ENCODE measurements around the gene USP13. TPM values are rescaled to one million over a fixed set of nuclear protein-coding genes. Genes with fewer than 3 reads are reported as not detected.

The USP13 gene
- total RNA-seq, 1 experiment from 2014 or later = 14.2 TPM

- Histone ChIP-seq H3K27me3 (replicated peaks) (no peaks in the 10 kb centered on the region), H3K9me3 (replicated peaks) (no peaks in the 10 kb centered on the region), H3K36me3 (peaks cover 22% of the 10 kb centered on the region), H3K4me1 (replicated peaks) (peaks cover 32% of the 10 kb centered on the region), H3K4me3 (no peak overlapping the region), H3K27ac (no peak overlapping the region)
- no peak for DNase-seq (ENCODE audit: low read depth in 1 of 2, low spot score in 2 of 2)
These were observed 66.4 kb downstream of the USP13 start for GRCh38 chr3:179719048-179719734.

- no peaks in the 10 kb centered on the region for H3K9me3 ChIP-seq (replicated peaks)
- no peak overlapping the region for H3K4me3 ChIP-seq
- no peak overlapping the region for H3K27ac ChIP-seq
- H3K27me3 ChIP-seq (replicated peaks) = no peaks in the 10 kb centered on the region
- peaks cover 22% of the 10 kb centered on the region for H3K4me1 ChIP-seq (replicated peaks)
- H3K36me3 ChIP-seq = peaks cover 22% of the 10 kb centered on the region
- DNase-seq (ENCODE audit: low read depth in 1 of 2, low spot score in 2 of 2) = no peak
These were observed 67.4 kb downstream of the USP13 start for GRCh38 chr3:179720196-179720595.

- no peak for DNase-seq (ENCODE audit: low read depth in 1 of 2, low spot score in 2 of 2)
- H3K36me3 ChIP-seq = peaks cover 22% of the 10 kb centered on the region
- no peaks in the 10 kb centered on the region for H3K4me1 ChIP-seq (replicated peaks)
- no peaks in the 10 kb centered on the region for H3K9me3 ChIP-seq (replicated peaks)
- H3K27me3 ChIP-seq (replicated peaks) = no peaks in the 10 kb centered on the region
- no peak overlapping the region for H3K4me3 ChIP-seq
- no peak overlapping the region for H3K27ac ChIP-seq
These were observed 70.8 kb downstream of the USP13 start for GRCh38 chr3:179723617-179724016.

GRCh38 chr3:179726075-179726699 lies 73.3 kb downstream of the USP13 start:
- no peaks in the 10 kb centered on the region for H3K9me3 ChIP-seq (replicated peaks)

GRCh38 chr3:179729086-179729485 lies 76.2 kb downstream of the USP13 start:
- H3K4me3 ChIP-seq = no peak overlapping the region
- H3K4me1 ChIP-seq (replicated peaks) = no peaks in the 10 kb centered on the region; the same call in 1 of the 2 replicates
- H3K27me3 ChIP-seq (replicated peaks) = no peaks in the 10 kb centered on the region
- no peak for DNase-seq (ENCODE audit: low read depth in 1 of 2, low spot score in 2 of 2)
- H3K9me3 ChIP-seq (replicated peaks) = no peaks in the 10 kb centered on the region
- no peak overlapping the region for H3K27ac ChIP-seq
- H3K36me3 ChIP-seq = peaks cover 24% of the 10 kb centered on the region

More at GRCh38 chr3:179726075-179726699, 73.3 kb downstream of the USP13 start:
- DNase-seq (ENCODE audit: low read depth in 1 of 2, low spot score in 2 of 2) = no peak
- Histone ChIP-seq H3K27ac (no peak overlapping the region), H3K4me1 (replicated peaks) (no peaks in the 10 kb centered on the region), H3K27me3 (replicated peaks) (no peaks in the 10 kb centered on the region), H3K4me3 (no peak overlapping the region), H3K36me3 (peaks cover 32% of the 10 kb centered on the region)

GRCh38 chr3:179729981-179730380 lies 77.1 kb downstream of the USP13 start:
- H3K27ac ChIP-seq = no peak overlapping the region
- no peaks in the 10 kb centered on the region for H3K9me3 ChIP-seq (replicated peaks)
- peaks cover 24% of the 10 kb centered on the region for H3K36me3 ChIP-seq
- H3K4me3 ChIP-seq = no peak overlapping the region
- H3K27me3 ChIP-seq (replicated peaks) = no peaks in the 10 kb centered on the region
- no peak for DNase-seq (ENCODE audit: low read depth in 1 of 2, low spot score in 2 of 2)
- peaks cover 6% of the 10 kb centered on the region for H3K4me1 ChIP-seq (replicated peaks)

- DNase-seq (ENCODE audit: low read depth in 1 of 2, low spot score in 2 of 2) = no peak
- Histone ChIP-seq H3K27me3 (replicated peaks) (no peaks in the 10 kb centered on the region), H3K4me1 (replicated peaks) (peaks cover 6% of the 10 kb centered on the region), H3K4me3 (no peak overlapping the region), H3K27ac (no peak overlapping the region), H3K36me3 (peaks cover 24% of the 10 kb centered on the region), H3K9me3 (replicated peaks) (no peaks in the 10 kb centered on the region)
These were observed 77.7 kb downstream of the USP13 start for GRCh38 chr3:179730506-179730905.

GRCh38 chr3:179731544-179731943 lies 78.7 kb downstream of the USP13 start:
- Histone ChIP-seq H3K27me3 (replicated peaks) (no peaks in the 10 kb centered on the region), H3K4me1 (replicated peaks) (peaks cover 6% of the 10 kb centered on the region), H3K4me3 (no peak overlapping the region), H3K9me3 (replicated peaks) (no peaks in the 10 kb centered on the region), H3K36me3 (peaks cover 27% of the 10 kb centered on the region), H3K27ac (no peak overlapping the region)
- no peak for DNase-seq (ENCODE audit: low read depth in 1 of 2, low spot score in 2 of 2)

- Histone ChIP-seq H3K4me3 (no peak overlapping the region), H3K4me1 (replicated peaks) (peaks cover 6% of the 10 kb centered on the region), H3K27ac (no peak overlapping the region), H3K27me3 (replicated peaks) (no peaks in the 10 kb centered on the region), H3K9me3 (replicated peaks) (no peaks in the 10 kb centered on the region), H3K36me3 (peaks cover 27% of the 10 kb centered on the region)
- no peak for DNase-seq (ENCODE audit: low read depth in 1 of 2, low spot score in 2 of 2)
These were observed 80.0 kb downstream of the USP13 start for GRCh38 chr3:179732661-179733348.

GRCh38 chr3:179733797-179734196 lies 81.0 kb downstream of the USP13 start:
- Histone ChIP-seq H3K27ac (no peak overlapping the region), H3K4me1 (replicated peaks) (peaks cover 6% of the 10 kb centered on the region), H3K36me3 (peaks cover 33% of the 10 kb centered on the region), H3K27me3 (replicated peaks) (no peaks in the 10 kb centered on the region), H3K9me3 (replicated peaks) (no peaks in the 10 kb centered on the region), H3K4me3 (no peak overlapping the region)
- no peak for DNase-seq (ENCODE audit: low read depth in 1 of 2, low spot score in 2 of 2)

- H3K27me3 ChIP-seq (replicated peaks) = no peaks in the 10 kb centered on the region
- H3K27ac ChIP-seq = no peak overlapping the region
- no peak overlapping the region for H3K4me3 ChIP-seq
- H3K9me3 ChIP-seq (replicated peaks) = no peaks in the 10 kb centered on the region
- DNase-seq (ENCODE audit: low read depth in 1 of 2, low spot score in 2 of 2) = no peak
- peaks cover 8% of the 10 kb centered on the region for H3K4me1 ChIP-seq (replicated peaks)
- peaks cover 33% of the 10 kb centered on the region for H3K36me3 ChIP-seq
These were observed 81.8 kb downstream of the USP13 start for GRCh38 chr3:179734497-179735281.

- peaks cover 28% of the 10 kb centered on the region for H3K36me3 ChIP-seq
- DNase-seq (ENCODE audit: low read depth in 1 of 2, low spot score in 2 of 2) = no peak
- no peaks in the 10 kb centered on the region for H3K9me3 ChIP-seq (replicated peaks)
- no peak overlapping the region for H3K27ac ChIP-seq
- H3K4me3 ChIP-seq = no peak overlapping the region
- H3K4me1 ChIP-seq (replicated peaks) = peaks cover 9% of the 10 kb centered on the region
- H3K27me3 ChIP-seq (replicated peaks) = no peaks in the 10 kb centered on the region
These were observed 82.5 kb downstream of the USP13 start for GRCh38 chr3:179735321-179735720.

- Histone ChIP-seq H3K27ac (no peak overlapping the region), H3K9me3 (replicated peaks) (no peaks in the 10 kb centered on the region), H3K36me3 (peaks cover 28% of the 10 kb centered on the region), H3K4me1 (replicated peaks) (peaks cover 9% of the 10 kb centered on the region), H3K27me3 (replicated peaks) (no peaks in the 10 kb centered on the region), H3K4me3 (no peak overlapping the region)
- no peak for DNase-seq (ENCODE audit: low read depth in 1 of 2, low spot score in 2 of 2)
These were observed 86.2 kb downstream of the USP13 start for GRCh38 chr3:179738998-179739397.

All from SJSA1 (cell line).